Colonic mucosa (tissue), 4 donors: Measurements from ENCODE around the gene PHKB. TPM values are rescaled to one million over a fixed set of nuclear protein-coding genes. Genes with fewer than 3 reads are reported as not detected.

Experiments used
- DNase-seq: peaks from one replicate; pipeline ENCODE4 v3.0.0-alpha.2; 2020
- H3K27ac ChIP-seq: fragments of 200-600 bp; one replicate; pipeline ENCODE4 v1.8.0; 2021
- H3K27me3 ChIP-seq: fragments of 200-600 bp; one replicate; pipeline ENCODE4 v1.8.0; 2021
- H3K36me3 ChIP-seq: fragments of 200-600 bp; one replicate; pipeline ENCODE4 v1.8.0; 2021
- H3K4me1 ChIP-seq: fragments of 200-600 bp; one replicate; pipeline ENCODE4 v1.8.0; 2021; ENCODE audit warnings: mild to moderate bottlenecking
- H3K4me3 ChIP-seq: fragments of 200-600 bp; one replicate; pipeline ENCODE4 v1.8.0; 2021
- H3K9ac ChIP-seq, 2 donors: one replicate each; pipeline ENCODE4 v1.7.0; 2013; ENCODE audit warnings: control low read depth in 2 of 2, low read depth in 2 of 2, low read length in 2 of 2
- H3K9me3 ChIP-seq: fragments of 200-600 bp; one replicate; pipeline ENCODE4 v1.8.0; 2021
- CTCF ChIP-seq: fragments of 200-600 bp; IDR thresholded peaks from one replicate; pipeline ENCODE4 v1.8.0; 2022; ENCODE audit warnings: antibody characterized with exemption, mild to moderate bottlenecking
- intact Hi-C: fragments of 100-400 bp; cut with DNase I; formaldehyde crosslinking; loops from one replicate; pipeline ENCODE4 v1.14.1; 2022
- total RNA-seq, 2 donors: library from RNA; stranded (reverse); fragmentation: NEBNext Ultra II Directional in 1 of 2; extraction: Animal tissue kit (Norgen Biotek cat#: 25700) in 1 of 2; gene quantifications; one replicate each; pipeline ENCODE4 v1.2.1, GENCODE V29; 2021
- donor health status: healthy.
- donor health status: DM: no; HTN: no; CAD: no.
- donor health status: DM: no; HTN: no; CAD: no.

The PHKB gene
- total RNA-seq, 2 donors from 2014 or later: 74.9 to 80.6 TPM

- Histone ChIP-seq H3K36me3 (no peaks in the 10 kb centered on the region), H3K9me3 (no peaks in the 10 kb centered on the region), H3K9ac (no peak overlapping the region), H3K27me3 (no peaks in the 10 kb centered on the region), H3K4me1 (no peaks in the 10 kb centered on the region), H3K4me3 (no peak overlapping the region), H3K27ac (no peak overlapping the region)
- no peak for TF ChIP-seq CTCF
- no peak for DNase-seq
- intact Hi-C loops: no loop called here
Observed at GRCh38 chr16:47731252-47731651, 270.1 kb downstream of the PHKB start.

- Histone ChIP-seq H3K36me3 (no peaks in the 10 kb centered on the region), H3K4me3 (no peak overlapping the region)
Observed at GRCh38 chr16:47732122-47732521, 271.0 kb downstream of the PHKB start.

GRCh38 chr16:47732523-47733111 is 271.5 kb downstream of the PHKB start:
- no peak for TF ChIP-seq CTCF
- Histone ChIP-seq H3K9ac (no peak overlapping the region), H3K27ac (no peak overlapping the region), H3K9me3 (no peaks in the 10 kb centered on the region), H3K4me1 (no peaks in the 10 kb centered on the region), H3K4me3 (no peak overlapping the region), H3K27me3 (no peaks in the 10 kb centered on the region), H3K36me3 (no peaks in the 10 kb centered on the region)
- intact Hi-C loops: no loop called here
- DNase-seq: no peak

More at GRCh38 chr16:47732122-47732521, 271.0 kb downstream of the PHKB start:
- no peak for TF ChIP-seq CTCF
- H3K9ac ChIP-seq: no peak overlapping the region
- no peaks in the 10 kb centered on the region for H3K27me3 ChIP-seq
- no peak overlapping the region for H3K27ac ChIP-seq
- no peaks in the 10 kb centered on the region for H3K4me1 ChIP-seq
- intact Hi-C loops: no loop called here
- no peaks in the 10 kb centered on the region for H3K9me3 ChIP-seq
- DNase-seq: no peak

- Histone ChIP-seq H3K9me3 (no peaks in the 10 kb centered on the region), H3K4me1 (no peaks in the 10 kb centered on the region), H3K27ac (no peak overlapping the region), H3K27me3 (no peaks in the 10 kb centered on the region), H3K4me3 (no peak overlapping the region), H3K36me3 (no peaks in the 10 kb centered on the region), H3K9ac (no peak overlapping the region)
- no peak for TF ChIP-seq CTCF
- DNase-seq: no peak
- intact Hi-C loops: no loop called here
Observed at GRCh38 chr16:47734081-47734857, 273.1 kb downstream of the PHKB start.

- no peaks in the 10 kb centered on the region for H3K36me3 ChIP-seq
Observed at GRCh38 chr16:47734987-47735594, 274.0 kb downstream of the PHKB start.

More at GRCh38 chr16:47734987-47735594, 274.0 kb downstream of the PHKB start:
- H3K27ac ChIP-seq: no peak overlapping the region
- no peak overlapping the region for H3K9ac ChIP-seq
- no peak for TF ChIP-seq CTCF
- intact Hi-C loops: no loop called here
- H3K27me3 ChIP-seq: no peaks in the 10 kb centered on the region
- no peak overlapping the region for H3K4me3 ChIP-seq
- no peaks in the 10 kb centered on the region for H3K9me3 ChIP-seq
- H3K4me1 ChIP-seq: no peaks in the 10 kb centered on the region
- peak; percentile 58 for DNase-seq
